Astrocyte of the cerebellum (primary cell): ENCODE results near the gene ARHGAP26.

ENCODE experiments used
- DNase-seq: peaks from one replicate; pipeline ENCODE4 v3.0.0-alpha.2; 2011; ENCODE audit warnings: low read depth
- H3K4me3 ChIP-seq: 2 replicates; pipeline ENCODE4 v1.5.1; 2011; ENCODE audit warnings: mild to moderate bottlenecking, low read depth, low read length, moderate library complexity
- CTCF ChIP-seq: IDR thresholded peaks from 2 replicates; pipeline ENCODE4 v1.5.1; 2012; ENCODE audit warnings: low read length, low read depth, moderate library complexity, mild to moderate bottlenecking; ENCODE audit errors: missing control alignments
- in situ Hi-C: cut with HindIII; loops from 2 replicates; pipeline ENCODE4 v1.10.0; 2017; ENCODE audit warnings: low sequenced_read_pairs

ARHGAP26 gene

GRCh38 chr5:143003328-143003636 lies 233.1 kb downstream of the ARHGAP26 start:
- in situ Hi-C loops: no loop called here
- DNase-seq: no peak
- TF ChIP-seq CTCF: no peak
- no peak overlapping the region for H3K4me3 ChIP-seq

- no peak for TF ChIP-seq CTCF
- H3K4me3 ChIP-seq: no peak overlapping the region
- in situ Hi-C loops: no loop called here
- no peak for DNase-seq
Measured at GRCh38 chr5:143004361-143005145, 234.4 kb downstream of the ARHGAP26 start.

- in situ Hi-C loops: no loop called here
- no peak for DNase-seq
Measured at GRCh38 chr5:143006501-143006900, 236.3 kb downstream of the ARHGAP26 start.

GRCh38 chr5:143008032-143008431 lies 237.9 kb downstream of the ARHGAP26 start:
- in situ Hi-C loops: no loop called here
- no peak overlapping the region for H3K4me3 ChIP-seq
- no peak for TF ChIP-seq CTCF
- DNase-seq: no peak

More at GRCh38 chr5:143006501-143006900, 236.3 kb downstream of the ARHGAP26 start:
- no peak for TF ChIP-seq CTCF
- no peak overlapping the region for H3K4me3 ChIP-seq

- no peak overlapping the region for H3K4me3 ChIP-seq
- DNase-seq: peak; percentile 60
- in situ Hi-C loops: no loop called here
- no peak for TF ChIP-seq CTCF
Measured at GRCh38 chr5:143008809-143009521, 238.8 kb downstream of the ARHGAP26 start.

- DNase-seq: no peak
- no peak for TF ChIP-seq CTCF
- in situ Hi-C loops: no loop called here
- H3K4me3 ChIP-seq: no peak overlapping the region
Measured at GRCh38 chr5:143010351-143010750, 240.2 kb downstream of the ARHGAP26 start.
